IPS-18c (cell line): Measurements from ENCODE around the gene BAHCC1.
A peak's percentile ranks its signal among the peaks of the same experiment; 100 is the strongest.

Experiments
- H3K4me3 ChIP-seq: 2 replicates; pipeline ENCODE4 v1.7.0; 2013; ENCODE audit warnings: low read depth, mild to moderate bottlenecking, low read length, moderate library complexity; ENCODE audit not compliant: insufficient read depth
- H3K9me3 ChIP-seq: one replicate; pipeline ENCODE4 v1.6.1; 2013; ENCODE audit warnings: mild to moderate bottlenecking, low read length, moderate library complexity; ENCODE audit not compliant: control insufficient read depth, insufficient read depth

Gene BAHCC1

GRCh38 chr17:81494626-81495377, 99.5 kb downstream of the BAHCC1 start:
- Histone ChIP-seq H3K9me3 (no peaks in the 10 kb centered on the region), H3K4me3 (no peak overlapping the region)

DNA sequence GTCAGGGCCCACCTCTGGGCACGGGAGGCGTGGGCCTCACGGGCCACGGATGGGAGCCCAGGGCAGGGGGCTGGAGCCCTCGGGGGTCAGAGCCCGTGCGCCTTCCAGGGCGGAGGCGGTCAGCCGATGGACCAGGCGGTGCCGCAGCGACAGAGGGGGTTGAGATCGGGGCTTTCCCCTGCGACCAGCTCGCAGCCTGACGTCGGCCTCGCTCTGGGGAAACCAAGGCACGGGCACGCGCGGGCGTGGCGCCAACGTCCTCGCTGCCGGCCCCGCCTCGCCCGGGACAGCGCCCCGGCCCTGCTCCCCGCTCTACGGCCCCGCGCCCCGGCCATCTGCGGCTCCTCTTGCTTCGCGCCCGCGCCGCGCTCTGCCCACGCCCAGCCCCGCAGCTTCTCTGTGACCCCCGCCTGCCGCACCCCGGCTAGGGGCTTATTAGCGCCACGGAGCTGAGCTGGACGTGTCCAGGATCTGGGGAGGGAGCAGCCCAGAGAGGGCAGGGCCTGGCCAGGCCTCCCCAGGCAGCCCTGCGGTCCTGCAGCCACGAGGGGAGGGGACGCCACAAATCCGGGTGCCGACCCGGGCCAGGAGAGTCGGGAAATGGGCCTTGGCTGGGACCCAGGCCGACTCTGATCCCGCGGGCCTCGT, 103.8 kb downstream of the BAHCC1 start:
- H3K9me3 ChIP-seq = no peaks in the 10 kb centered on the region
- no peak overlapping the region for H3K4me3 ChIP-seq

DNA sequence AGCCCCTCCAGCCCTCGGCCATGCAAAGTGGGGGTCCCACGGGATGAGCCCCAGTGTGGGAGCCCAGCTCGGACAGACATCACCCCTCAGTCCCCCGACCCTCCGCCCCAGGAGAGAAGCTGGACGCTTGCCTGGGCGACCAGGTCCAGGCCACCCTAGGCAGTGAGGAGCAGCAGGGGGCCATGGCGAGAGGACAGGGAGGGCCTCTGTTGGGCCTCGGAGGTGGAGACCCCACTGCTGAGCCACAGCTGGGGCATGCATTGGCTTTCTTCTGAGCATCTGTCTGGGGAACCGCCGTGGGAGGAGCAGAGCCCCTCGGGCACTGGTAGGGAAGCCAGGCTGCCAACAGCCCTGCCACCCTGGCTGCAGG, 104.3 kb downstream of the BAHCC1 start:
- Histone ChIP-seq H3K9me3 (no peaks in the 10 kb centered on the region), H3K4me3 (no peak overlapping the region)

GRCh38 chr17:81500047-81500446, 104.8 kb downstream of the BAHCC1 start:
- Histone ChIP-seq H3K9me3 (no peaks in the 10 kb centered on the region), H3K4me3 (no peak overlapping the region)

GRCh38 chr17:81502471-81503017, 107.3 kb downstream of the BAHCC1 start:
- Histone ChIP-seq H3K9me3 (no peaks in the 10 kb centered on the region), H3K4me3 (no peak overlapping the region)

- Histone ChIP-seq H3K4me3 (no peak overlapping the region), H3K9me3 (no peaks in the 10 kb centered on the region)
Observed at GRCh38 chr17:81503619-81504018, 108.4 kb downstream of the BAHCC1 start.

DNA sequence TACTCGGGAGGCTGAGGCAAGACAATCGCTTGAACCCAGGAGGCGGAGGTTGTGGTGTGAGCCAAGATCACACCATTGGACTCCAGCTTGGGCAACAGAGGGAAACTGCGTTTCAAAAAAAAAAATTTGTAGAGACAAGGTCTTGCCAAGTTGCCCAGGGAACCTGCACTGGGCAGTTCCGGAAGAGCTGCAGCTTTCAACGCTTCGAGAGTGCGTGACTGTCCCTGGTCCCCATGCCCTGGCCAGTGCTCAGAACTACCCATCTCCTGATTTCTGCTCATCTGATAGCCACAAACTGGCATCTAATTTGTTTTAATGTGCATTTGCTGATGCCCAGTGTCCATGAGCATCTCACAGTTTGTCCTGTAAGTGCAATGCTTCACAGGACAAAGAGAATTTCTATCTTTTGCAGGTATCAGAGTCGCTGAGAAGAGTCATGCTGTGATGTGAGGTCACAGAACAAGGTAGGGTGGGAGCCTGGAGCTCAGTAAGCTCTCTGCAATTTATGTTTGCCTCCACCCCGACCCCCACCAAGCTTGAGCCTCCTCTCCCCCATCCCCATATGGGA, 113.5 kb downstream of the BAHCC1 start:
- H3K4me3 ChIP-seq = peak overlapping the region; percentile 91; the same call in 1 of the 2 replicates
- peaks cover 4% of the 10 kb centered on the region for H3K9me3 ChIP-seq

DNA sequence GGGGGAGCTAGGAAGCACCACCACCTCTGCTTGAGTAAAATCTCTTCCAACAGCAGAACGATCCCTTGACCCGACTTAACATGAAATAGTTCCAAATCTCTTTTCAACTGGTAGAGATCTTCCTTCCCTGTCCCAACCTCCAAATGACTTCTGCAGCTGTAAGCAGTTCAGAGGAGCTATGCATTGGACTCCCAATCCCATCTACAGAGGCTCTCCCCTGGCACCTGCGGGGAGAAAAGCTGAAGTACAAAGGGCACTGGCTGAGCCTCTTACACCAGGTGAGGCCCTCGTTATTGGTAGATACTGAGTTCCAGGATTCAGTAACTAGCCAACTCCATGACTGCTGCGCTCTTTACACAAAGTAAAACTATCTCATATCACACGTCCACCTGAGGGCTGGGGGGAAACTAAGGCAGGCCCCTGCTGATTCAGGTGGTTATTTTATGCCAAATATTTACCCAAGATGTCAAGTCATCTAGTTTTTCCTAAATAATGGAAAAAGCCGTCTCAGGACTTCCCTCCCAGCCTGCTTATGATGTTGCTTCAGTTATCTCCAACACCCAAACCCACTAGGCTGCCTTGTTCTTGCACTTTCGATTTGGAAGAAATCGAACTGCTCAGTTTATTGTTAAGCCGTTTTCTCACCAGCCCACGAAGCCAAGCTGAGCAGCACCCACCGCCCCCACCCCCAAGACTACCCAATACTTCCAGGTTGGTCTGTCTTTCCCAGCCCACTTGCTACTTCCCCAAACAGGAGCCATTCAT, 114.1 kb downstream of the BAHCC1 start:
- Histone ChIP-seq H3K9me3 (peaks cover 4% of the 10 kb centered on the region), H3K4me3 (peak overlapping the region; percentile 91)

DNA sequence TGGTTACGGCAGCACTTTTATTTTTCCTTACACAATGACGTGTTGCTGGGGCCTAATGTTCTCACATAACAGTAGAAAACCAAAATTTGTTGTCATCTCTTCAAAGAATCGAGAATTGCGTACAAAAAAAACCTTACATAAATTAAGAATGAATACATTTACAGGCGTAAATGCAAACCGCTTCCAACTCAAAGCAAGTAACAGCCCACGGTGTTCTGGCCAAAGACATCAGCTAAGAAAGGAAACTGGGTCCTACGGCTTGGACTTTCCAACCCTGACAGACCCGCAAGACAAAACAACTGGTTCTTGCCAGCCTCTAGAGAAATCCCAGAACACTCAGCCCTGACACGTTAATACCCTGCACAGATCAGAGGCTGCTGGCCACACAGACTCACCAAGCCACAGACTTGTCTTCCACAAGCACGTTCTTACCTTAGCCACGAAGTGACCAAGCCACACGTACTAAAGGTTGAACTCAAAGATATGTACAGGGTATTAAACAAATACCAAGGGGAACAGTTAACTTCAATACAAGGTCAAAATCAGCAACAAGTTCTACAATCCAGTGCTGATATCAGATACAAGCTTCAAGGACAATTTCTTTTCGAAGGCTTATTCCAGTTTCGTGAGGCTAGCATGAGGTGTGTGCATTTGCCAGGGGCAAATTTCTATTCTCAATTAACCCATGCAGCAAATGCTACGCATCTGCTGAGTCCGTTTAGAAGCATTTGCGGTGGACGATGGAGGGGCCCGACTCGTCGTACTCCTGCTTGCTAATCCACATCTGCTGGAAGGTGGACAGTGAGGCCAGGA, 114.9 kb downstream of the BAHCC1 start:
- H3K4me3 ChIP-seq = peak overlapping the region; percentile 91
- peaks cover 4% of the 10 kb centered on the region for H3K9me3 ChIP-seq

- Histone ChIP-seq H3K4me3 (peak overlapping the region; percentile 91), H3K9me3 (peaks cover 4% of the 10 kb centered on the region)
Observed at GRCh38 chr17:81510785-81511553, 115.7 kb downstream of the BAHCC1 start.

DNA sequence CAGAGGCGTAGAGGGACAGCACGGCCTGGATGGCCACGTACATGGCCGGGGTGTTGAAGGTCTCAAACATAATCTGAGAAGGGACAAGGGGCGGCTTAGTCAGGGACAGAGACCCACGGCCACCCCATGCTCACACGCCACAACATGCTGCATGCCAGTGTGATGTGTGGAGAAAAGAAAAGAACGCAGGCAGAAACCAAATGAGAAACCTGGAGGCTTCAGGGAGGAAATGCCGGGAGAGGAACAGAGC, 116.2 kb downstream of the BAHCC1 start:
- Histone ChIP-seq H3K4me3 (peak overlapping the region; percentile 91), H3K9me3 (peaks cover 4% of the 10 kb centered on the region)

GRCh38 chr17:81511804-81512561, 116.7 kb downstream of the BAHCC1 start:
- Histone ChIP-seq H3K9me3 (peaks cover 4% of the 10 kb centered on the region), H3K4me3 (peak overlapping the region; percentile 91)

DNA sequence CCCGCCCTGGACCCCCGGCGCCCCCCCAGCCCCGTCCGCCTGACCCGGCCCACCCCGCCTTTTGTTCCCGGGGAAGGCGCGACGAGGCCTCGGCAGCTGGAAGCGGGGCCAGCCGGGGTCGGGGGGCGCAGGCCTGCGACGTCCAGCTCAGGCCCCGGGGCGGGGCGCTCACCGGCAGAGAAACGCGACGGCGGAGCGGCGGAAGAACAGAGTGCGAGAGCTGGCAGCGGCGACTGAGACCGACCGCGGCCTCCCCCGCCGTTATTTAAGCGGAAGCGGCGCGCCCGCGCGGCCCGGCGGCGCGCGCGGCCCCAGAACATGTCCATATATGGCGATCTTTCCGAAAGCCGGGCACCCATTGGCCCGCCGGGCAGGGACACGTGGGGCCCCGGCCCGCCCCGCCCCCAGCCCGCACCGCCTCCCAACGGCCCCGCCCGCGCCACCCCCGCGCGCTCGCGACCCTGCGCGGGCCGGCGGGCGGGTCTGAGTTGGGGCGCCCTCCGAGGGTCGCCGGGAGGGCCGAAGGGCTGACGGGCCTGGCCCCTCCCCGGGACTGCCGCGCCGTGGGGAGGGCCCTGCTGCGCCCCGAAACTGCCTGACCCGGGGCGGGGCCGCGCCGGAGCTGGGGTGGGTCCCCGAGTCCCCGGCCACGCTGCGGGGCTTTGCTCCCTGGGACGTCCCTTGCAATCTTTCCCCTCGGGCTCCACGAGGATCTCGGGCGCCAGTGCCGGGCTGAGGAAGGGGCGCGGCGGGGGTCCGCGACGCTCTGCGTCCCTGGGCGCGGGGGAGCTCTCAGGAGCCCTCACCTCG, 117.5 kb downstream of the BAHCC1 start, which contains the start of gene ACTG1:
Gene ACTG1 (minus strand): TSS at position 238 of the 810 bp plus-strand sequence. CDS start 445 bp downstream, outside the sequence.
- Histone ChIP-seq H3K9me3 (peaks cover 4% of the 10 kb centered on the region), H3K4me3 (peak within 1 kb of the TSS; percentile 91)

- Histone ChIP-seq H3K9me3 (peaks cover 4% of the 10 kb centered on the region), H3K4me3 (peak overlapping the region; percentile 76)
Observed at GRCh38 chr17:81513372-81513752, 118.1 kb downstream of the BAHCC1 start.
